Measurements from ENCODE around the gene PRR30.

PRR30 gene

GRCh38 chr2:27147935-27148334 is 8.7 kb upstream of the PRR30 start:
- DNase-seq (ENCODE audit: low read depth) = no peak
- no peak for TF ChIP-seq CTCF (conservative IDR thresholded peaks at IDR 0.05; ENCODE audit: low read depth, low read length)
- H3K4me3 ChIP-seq (ENCODE audit: low read length) = no peak overlapping the region

GRCh38 chr2:27145682-27146081 is 6.5 kb upstream of the PRR30 start:
- no peak for DNase-seq (ENCODE audit: low read depth)
- H3K4me3 ChIP-seq (ENCODE audit: low read length) = no peak overlapping the region
- TF ChIP-seq CTCF (conservative IDR thresholded peaks at IDR 0.05; ENCODE audit: low read depth, low read length) = no peak

GRCh38 chr2:27143285-27143684 is 4.1 kb upstream of the PRR30 start:
- TF ChIP-seq CTCF (conservative IDR thresholded peaks at IDR 0.05; ENCODE audit: low read depth, low read length) = no peak
- no peak overlapping the region for H3K4me3 ChIP-seq (ENCODE audit: low read length)
- no peak for DNase-seq (ENCODE audit: low read depth)

- DNase-seq (ENCODE audit: low read depth) = no peak
- H3K4me3 ChIP-seq (ENCODE audit: low read length) = no peak overlapping the region
- no peak for TF ChIP-seq CTCF (conservative IDR thresholded peaks at IDR 0.05; ENCODE audit: low read depth, low read length)
Observed at GRCh38 chr2:27138111-27138510, 1.1 kb downstream of the PRR30 start.

GRCh38 chr2:27137322-27137935 is 1.8 kb downstream of the PRR30 start:
- no peak for TF ChIP-seq CTCF (conservative IDR thresholded peaks at IDR 0.05; ENCODE audit: low read depth, low read length)
- no peak overlapping the region for H3K4me3 ChIP-seq (ENCODE audit: low read length)
- no peak for DNase-seq (ENCODE audit: low read depth)

GRCh38 chr2:27136751-27137150 is 2.5 kb downstream of the PRR30 start:
- no peak for TF ChIP-seq CTCF (conservative IDR thresholded peaks at IDR 0.05; ENCODE audit: low read depth, low read length)
- DNase-seq (ENCODE audit: low read depth) = no peak
- H3K4me3 ChIP-seq (ENCODE audit: low read length) = no peak overlapping the region

- no peak for DNase-seq (ENCODE audit: low read depth)
- TF ChIP-seq CTCF (conservative IDR thresholded peaks at IDR 0.05; ENCODE audit: low read depth, low read length) = no peak
- no peak overlapping the region for H3K4me3 ChIP-seq (ENCODE audit: low read length)
Observed at GRCh38 chr2:27135478-27135955, 3.7 kb downstream of the PRR30 start.

Data from retinal pigment epithelial cell (primary cell).